Measurements from ENCODE around the gene DAZAP1. TPM values are rescaled to one million over a fixed set of nuclear protein-coding genes. Genes with fewer than 3 reads are reported as not detected.

DAZAP1 gene
- total RNA-seq, 1 donor from 2014 or later, result 15.8 TPM

GRCh38 chr19:1410136-1410786 lies 2.9 kb downstream of the DAZAP1 start:
- no peaks in the 10 kb centered on the region for H3K9me3 ChIP-seq
- peak overlapping the region in 1 of 2 donors; percentile 47 for H3K27ac ChIP-seq
- peak overlapping the region in 1 of 2 donors; percentile 99 for H3K4me3 ChIP-seq
- no peaks in the 10 kb centered on the region for H3K27me3 ChIP-seq
- peaks cover 0 to 4% of the 10 kb centered on the region in 2 donors for H3K36me3 ChIP-seq
- intact Hi-C loops (cut with DNase I), result no loop called here
- TF ChIP-seq CTCF (IDR thresholded peaks at IDR 0.05), result no peak
- peaks cover 31 to 36% of the 10 kb centered on the region in 2 donors for H3K4me1 ChIP-seq
- no peak for DNase-seq (ENCODE audit: low spot score in 2 of 2)

- intact Hi-C loops (cut with DNase I), result no loop called here
- peaks cover 33 to 40% of the 10 kb centered on the region in 2 donors for H3K4me1 ChIP-seq
Measured at GRCh38 chr19:1410789-1411188, 3.4 kb downstream of the DAZAP1 start.

GRCh38 chr19:1411255-1412191 lies 4.1 kb downstream of the DAZAP1 start:
- H3K27me3 ChIP-seq, result no peaks in the 10 kb centered on the region
- no peak for TF ChIP-seq CTCF (IDR thresholded peaks at IDR 0.05)
- intact Hi-C loops (cut with DNase I), result no loop called here
- no peak for DNase-seq (ENCODE audit: low spot score in 2 of 2)
- peaks cover 41 to 48% of the 10 kb centered on the region in 2 donors for H3K4me1 ChIP-seq
- no peak overlapping the region for H3K4me3 ChIP-seq
- H3K27ac ChIP-seq, result peak overlapping the region; percentile 34 to 47
- no peaks in the 10 kb centered on the region for H3K9me3 ChIP-seq
- H3K36me3 ChIP-seq, result peaks cover 0 to 4% of the 10 kb centered on the region in 2 donors

More at GRCh38 chr19:1410789-1411188, 3.4 kb downstream of the DAZAP1 start:
- no peaks in the 10 kb centered on the region for H3K27me3 ChIP-seq
- no peak for DNase-seq (ENCODE audit: low spot score in 2 of 2)
- TF ChIP-seq CTCF (IDR thresholded peaks at IDR 0.05), result no peak
- no peak overlapping the region for H3K4me3 ChIP-seq
- peaks cover 0 to 4% of the 10 kb centered on the region in 2 donors for H3K36me3 ChIP-seq
- H3K27ac ChIP-seq, result peak overlapping the region; percentile 34 to 47
- H3K9me3 ChIP-seq, result no peaks in the 10 kb centered on the region

GRCh38 chr19:1412323-1412923 lies 5.0 kb downstream of the DAZAP1 start:
- H3K4me1 ChIP-seq, result peaks cover 43 to 54% of the 10 kb centered on the region in 2 donors
- DNase-seq (ENCODE audit: low spot score in 2 of 2), result no peak
- no peaks in the 10 kb centered on the region for H3K9me3 ChIP-seq
- no peak for TF ChIP-seq CTCF (IDR thresholded peaks at IDR 0.05)
- no peaks in the 10 kb centered on the region for H3K27me3 ChIP-seq
- H3K36me3 ChIP-seq, result peaks cover 0 to 4% of the 10 kb centered on the region in 2 donors
- H3K4me3 ChIP-seq, result no peak overlapping the region
- H3K27ac ChIP-seq, result peak overlapping the region; percentile 21 to 34
- intact Hi-C loops (cut with DNase I), result no loop called here

GRCh38 chr19:1412995-1413800 lies 5.8 kb downstream of the DAZAP1 start:
- no peak overlapping the region for H3K4me3 ChIP-seq
- H3K27ac ChIP-seq, result no peak overlapping the region
- no peaks in the 10 kb centered on the region for H3K9me3 ChIP-seq
- peaks cover 43 to 54% of the 10 kb centered on the region in 2 donors for H3K4me1 ChIP-seq
- no peak for TF ChIP-seq CTCF (IDR thresholded peaks at IDR 0.05)
- intact Hi-C loops (cut with DNase I), result no loop called here
- H3K27me3 ChIP-seq, result no peaks in the 10 kb centered on the region
- peaks cover 4 to 9% of the 10 kb centered on the region in 2 donors for H3K36me3 ChIP-seq
- no peak for DNase-seq (ENCODE audit: low spot score in 2 of 2)

All from ascending aorta (tissue), 2 donors.